ENCODE measurements around the gene STK32C.
A peak's percentile ranks its signal among the peaks of the same experiment; 100 is the strongest.

STK32C gene

GRCh38 chr10:132198381-132199181 lies 109.2 kb downstream of the STK32C start:
- no peak for DNase-seq (ENCODE audit: low read depth)

- no peak for DNase-seq (ENCODE audit: low read depth)
Measured at GRCh38 chr10:132198068-132198370, 109.7 kb downstream of the STK32C start.

- DNase-seq (ENCODE audit: low read depth): no peak
Measured at GRCh38 chr10:132197271-132198067, 110.3 kb downstream of the STK32C start.

- DNase-seq (ENCODE audit: low read depth): no peak
Measured at GRCh38 chr10:132196178-132197113, 111.3 kb downstream of the STK32C start.

GRCh38 chr10:132195366-132196075 lies 112.2 kb downstream of the STK32C start:
- no peak for DNase-seq (ENCODE audit: low read depth)

- DNase-seq (ENCODE audit: low read depth): no peak
Measured at GRCh38 chr10:132194726-132195125, 113.0 kb downstream of the STK32C start.

GRCh38 chr10:132193907-132194552 lies 113.7 kb downstream of the STK32C start:
- peak; percentile 47 for DNase-seq (ENCODE audit: low read depth)

- DNase-seq (ENCODE audit: low read depth): no peak
Measured at GRCh38 chr10:132192991-132193665, 114.6 kb downstream of the STK32C start.

GRCh38 chr10:132192076-132192975 lies 115.4 kb downstream of the STK32C start:
- no peak for DNase-seq (ENCODE audit: low read depth)

- DNase-seq (ENCODE audit: low read depth): no peak
Measured at GRCh38 chr10:132189810-132190422, 117.8 kb downstream of the STK32C start.

- no peak for DNase-seq (ENCODE audit: low read depth)
Measured at GRCh38 chr10:132189016-132189415, 118.7 kb downstream of the STK32C start.

- no peak for DNase-seq (ENCODE audit: low read depth)
Measured at GRCh38 chr10:132188331-132188730, 119.4 kb downstream of the STK32C start.

- peak; percentile 21 for DNase-seq (ENCODE audit: low read depth)
Measured at GRCh38 chr10:132187430-132188138, 120.2 kb downstream of the STK32C start.

GRCh38 chr10:132186488-132187429 lies 121.0 kb downstream of the STK32C start, which contains the start of gene DPYSL4:
TSS of gene DPYSL4 (plus strand) at chr10:132186948. CDS start at chr10:132187064, 116 bp downstream.
- peak; percentile 19 for DNase-seq (ENCODE audit: low read depth)

GRCh38 chr10:132185601-132186487 lies 121.9 kb downstream of the STK32C start:
- DNase-seq (ENCODE audit: low read depth): peak; percentile 33

Measured in EH (cell line).